B cell (primary cell): ENCODE data around the gene TIMM10. TPM values are rescaled to one million over a fixed set of nuclear protein-coding genes. Genes with fewer than 3 reads are reported as not detected.

Experiments
- ATAC-seq: fragments of 200-7000 bp; cut with Tn5 transposase; one replicate; pipeline ENCODE4 v1.10.0; 2021; ENCODE audit warnings: low read depth, mild to moderate bottlenecking, moderate number of reproducible peaks, moderate library complexity
- CTCF ChIA-PET: fragments of 350-600 bp; sonication (Branson Sonifier 250); formaldehyde crosslinking; loops from one replicate; lab custom pipeline; 2021; ENCODE audit warnings: antibody characterized with exemption, inconsistent platforms; lab: Charles Lee
- POLR2A ChIA-PET: fragments of 350-600 bp; sonication (Branson Sonifier 250); formaldehyde crosslinking; loops from one replicate; lab custom pipeline; 2021; ENCODE audit warnings: antibody characterized with exemption; lab: Charles Lee
- DNase-seq: peaks from one replicate; pipeline ENCODE4 v3.0.0; 2013
- H2AFZ ChIP-seq: 2 replicates; pipeline ENCODE4 v1.6.1; 2012; ENCODE audit warnings: mild to moderate bottlenecking, low read depth, low read length; ENCODE audit not compliant: insufficient read depth, poor library complexity, severe bottlenecking
- H3K27ac ChIP-seq, 2 donors: 1 replicate in 1 of 2; 2 replicates in 1 of 2; pipeline ENCODE4 v1.5.1; 2012 to 2013; ENCODE audit warnings: low read length in 2 of 2, mild to moderate bottlenecking in 2 of 2, moderate library complexity in 1 of 2
- H3K27me3 ChIP-seq, 4 experiments: fragments of 200-600 bp in 1 of 4; sonication (generic) in 1 of 4; replicated peaks in 1 of 4; 1 replicate in 2 of 4; 2 replicates in 2 of 4; pipeline versions ENCODE4 v1.6.1 to v1.7.0; 2013 to 2016; ENCODE audit warnings: low read length in 3 of 4, mild to moderate bottlenecking in 2 of 4, mixed read lengths in 1 of 4, moderate library complexity in 1 of 4; ENCODE audit not compliant: insufficient read depth in 4 of 4, control insufficient read depth in 3 of 4; ENCODE audit errors: control extremely low read depth in 1 of 4
- H3K36me3 ChIP-seq, 2 experiments: replicated peaks in 1 of 2; 1 replicate in 1 of 2; 2 replicates in 1 of 2; pipeline versions ENCODE4 v1.6.1 to v1.7.1; 2013; ENCODE audit warnings: low read length in 1 of 2; ENCODE audit not compliant: insufficient read depth in 2 of 2, control insufficient read depth in 1 of 2; ENCODE audit errors: control extremely low read depth in 1 of 2, extremely low read depth in 1 of 2
- H3K4me1 ChIP-seq, 2 donors: fragments of 200-600 bp in 1 of 2; sonication (generic) in 1 of 2; 1 replicate in 1 of 2; 2 replicates in 1 of 2; pipeline versions ENCODE4 v1.5.1 to v1.6.1; 2013 to 2017; ENCODE audit warnings: low read length in 2 of 2; ENCODE audit not compliant: control insufficient read depth in 2 of 2, insufficient read depth in 2 of 2
- H3K4me2 ChIP-seq: replicated peaks from 2 replicates; pipeline ENCODE3; 2012; ENCODE audit warnings: mild to moderate bottlenecking, low read depth, low read length; ENCODE audit not compliant: poor library complexity, severe bottlenecking
- H3K4me3 ChIP-seq, 5 experiments: fragments of 200-600 bp in 1 of 5; sonication (generic) in 1 of 5; 1 replicate in 3 of 5; 2 replicates in 2 of 5; pipeline versions ENCODE4 v1.5.1 to v1.7.0; 2011 to 2016; ENCODE audit warnings: low read length in 4 of 5, mild to moderate bottlenecking in 4 of 5, low read depth in 2 of 5, control low read depth in 1 of 5, moderate library complexity in 1 of 5; ENCODE audit not compliant: insufficient read depth in 1 of 5; ENCODE audit errors: control extremely low read depth in 1 of 5, extremely low read depth in 1 of 5
- H3K79me2 ChIP-seq: fragments of 200-600 bp; sonication (generic); one replicate; pipeline ENCODE4 v1.6.0; 2016; ENCODE audit warnings: low read length; ENCODE audit not compliant: control insufficient read depth, insufficient read depth
- H3K9ac ChIP-seq: fragments of 200-600 bp; sonication (generic); 2 replicates; pipeline ENCODE4 v1.6.1; 2017; ENCODE audit warnings: mild to moderate bottlenecking, low read length, moderate library complexity
- H3K9me3 ChIP-seq, 3 donors: one replicate each; pipeline versions ENCODE4 v1.6.1 to v1.7.1; 2013; ENCODE audit warnings: low read length in 2 of 3; ENCODE audit not compliant: control insufficient read depth in 2 of 3, insufficient read depth in 1 of 3; ENCODE audit errors: control extremely low read depth in 1 of 3
- H4K20me1 ChIP-seq: 2 replicates; pipeline ENCODE4 v1.6.0; 2012; ENCODE audit warnings: mild to moderate bottlenecking, low read length; ENCODE audit not compliant: insufficient read depth, control insufficient read depth, poor library complexity, severe bottlenecking
- H3K27ac Mint-ChIP-seq: one replicate; pipeline ENCODE4 v1.8.0; 2021; ENCODE audit warnings: mixed read lengths
- H3K27me3 Mint-ChIP-seq: one replicate; pipeline ENCODE4 v1.8.0; 2021; ENCODE audit warnings: mixed read lengths
- H3K4me1 Mint-ChIP-seq: one replicate; pipeline ENCODE4 v1.8.0; 2021; ENCODE audit warnings: mixed read lengths
- H3K4me3 Mint-ChIP-seq: one replicate; pipeline ENCODE4 v1.8.0; 2021; ENCODE audit warnings: mixed read lengths
- H3K9me3 Mint-ChIP-seq: one replicate; pipeline ENCODE4 v1.8.0; 2022; ENCODE audit warnings: mixed read lengths; ENCODE audit not compliant: insufficient read depth
- EZH2 ChIP-seq: IDR thresholded peaks from 2 replicates; pipeline ENCODE4 v1.6.1; 2012; ENCODE audit warnings: borderline replicate concordance, low read depth, mild to moderate bottlenecking, moderate library complexity, low read length; ENCODE audit not compliant: insufficient read depth, poor library complexity, severe bottlenecking
- WGBS: methylation state at CpG from one replicate; pipeline ENCODE4 v1.1.5; 2013; ENCODE audit warnings: missing lambda C conversion rate; ENCODE audit not compliant: insufficient coverage; 5-methylcytosine and 5-hydroxymethylcytosine counted together
- intact Hi-C: fragments of 100-400 bp; cut with micrococcal nuclease; formaldehyde crosslinking; loops from one replicate; pipeline ENCODE4 v1.10.0; 2022
- polyA plus RNA-seq: library from polyadenylated mRNA; depleted of rRNA; stranded (reverse); fragments of >200 nt; gene quantifications from 2 replicates; pipeline ENCODE4 v1.2.3, GENCODE V29; 2012
- total RNA-seq, 2 donors: library from RNA; stranded (reverse); fragments of 120-200 nt in 1 of 2; gene quantifications; 1 replicate in 1 of 2; 2 replicates in 1 of 2; pipeline versions ENCODE4 v1.2.3 to v1.2.4, GENCODE V29; 2013 to 2022
- TF ChIP-seq, protein P1 (sequence below): fragments of 200-600 bp; IDR thresholded peaks from one replicate; pipeline ENCODE4 v1.8.0; 2022; ENCODE audit warnings: antibody characterized with exemption, mild to moderate bottlenecking

The TIMM10 gene
- total and polyA plus RNA-seq, 2 donors (not counting 1 experiment from before 2014, with no cell fraction given) = 36.5 to 39.6 TPM

DNA sequence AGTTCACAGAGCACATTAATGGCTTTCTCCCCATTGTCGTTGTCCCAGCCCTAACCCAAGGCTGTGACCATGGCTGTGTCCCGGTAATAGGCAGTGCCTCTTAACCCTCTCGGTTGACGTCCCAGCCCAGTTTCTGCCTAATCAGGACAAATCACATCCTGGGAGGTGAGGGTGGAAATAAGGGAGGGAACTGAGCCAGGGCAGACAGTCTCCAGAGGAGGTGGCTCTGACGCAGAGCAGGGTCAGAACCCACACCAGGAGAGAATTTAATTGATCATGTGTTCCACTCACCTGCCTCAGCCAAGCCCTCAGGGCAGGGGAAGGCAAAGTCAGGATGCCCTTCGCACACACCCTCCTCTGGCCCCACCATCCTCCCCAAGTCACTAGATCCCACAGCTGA, 32.0 kb downstream of the TIMM10 start:
- H3K27me3 Mint-ChIP-seq = no peaks in the 10 kb centered on the region
- no peaks in the 10 kb centered on the region for H3K27me3 ChIP-seq
- CTCF ChIA-PET = interaction anchor here (7.6 to 12.1 kb wide), 2 partner anchors 30 to 41 kb away, joined by 34 to 355 read pairs; partner anchors contain the start of gene TIMM10
- peaks cover 0 to 3% of the 10 kb centered on the region in 2 experiments for H3K36me3 ChIP-seq
- peaks cover 0 to 6% of the 10 kb centered on the region in 2 donors for H3K4me1 ChIP-seq
- H3K9ac ChIP-seq = no peak overlapping the region
- no peaks in the 10 kb centered on the region for H3K79me2 ChIP-seq
- no peak overlapping the region for H3K27ac Mint-ChIP-seq
- POLR2A ChIA-PET = no interaction called here
- WGBS = 100% methylated on average over 1 of the region's 6 CpGs
- H3K9me3 Mint-ChIP-seq = no peaks in the 10 kb centered on the region
- H3K27ac ChIP-seq = no peak overlapping the region
- H2AFZ ChIP-seq = no peak overlapping the region
- DNase-seq (no peak), ATAC-seq (no peak)
- H3K4me2 ChIP-seq = no peak overlapping the region
- TF ChIP-seq EZH2 = no peak
- TF ChIP-seq, protein P1, sequence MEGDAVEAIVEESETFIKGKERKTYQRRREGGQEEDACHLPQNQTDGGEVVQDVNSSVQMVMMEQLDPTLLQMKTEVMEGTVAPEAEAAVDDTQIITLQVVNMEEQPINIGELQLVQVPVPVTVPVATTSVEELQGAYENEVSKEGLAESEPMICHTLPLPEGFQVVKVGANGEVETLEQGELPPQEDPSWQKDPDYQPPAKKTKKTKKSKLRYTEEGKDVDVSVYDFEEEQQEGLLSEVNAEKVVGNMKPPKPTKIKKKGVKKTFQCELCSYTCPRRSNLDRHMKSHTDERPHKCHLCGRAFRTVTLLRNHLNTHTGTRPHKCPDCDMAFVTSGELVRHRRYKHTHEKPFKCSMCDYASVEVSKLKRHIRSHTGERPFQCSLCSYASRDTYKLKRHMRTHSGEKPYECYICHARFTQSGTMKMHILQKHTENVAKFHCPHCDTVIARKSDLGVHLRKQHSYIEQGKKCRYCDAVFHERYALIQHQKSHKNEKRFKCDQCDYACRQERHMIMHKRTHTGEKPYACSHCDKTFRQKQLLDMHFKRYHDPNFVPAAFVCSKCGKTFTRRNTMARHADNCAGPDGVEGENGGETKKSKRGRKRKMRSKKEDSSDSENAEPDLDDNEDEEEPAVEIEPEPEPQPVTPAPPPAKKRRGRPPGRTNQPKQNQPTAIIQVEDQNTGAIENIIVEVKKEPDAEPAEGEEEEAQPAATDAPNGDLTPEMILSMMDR = no peak
- no peaks in the 10 kb centered on the region for H4K20me1 ChIP-seq
- H3K4me3 Mint-ChIP-seq = no peak overlapping the region
- H3K4me1 Mint-ChIP-seq = peaks cover 6% of the 10 kb centered on the region
- intact Hi-C loops = loop anchor here (2.0 kb wide), 1 partner anchor 16 kb away; the partner anchor contains the start of gene SLC43A1
- H3K9me3 ChIP-seq = peaks cover 0 to 4% (median 0%) of the 10 kb centered on the region in 3 donors
- H3K4me3 ChIP-seq = no peak overlapping the region
